Measurements from ENCODE around the gene WDR81.
"Not testable (repeated sequence)": the region's sequence is repeated elsewhere in the genome, so short reads cannot be mapped to it uniquely, and the experiment has no call there.

Gene WDR81

DNA sequence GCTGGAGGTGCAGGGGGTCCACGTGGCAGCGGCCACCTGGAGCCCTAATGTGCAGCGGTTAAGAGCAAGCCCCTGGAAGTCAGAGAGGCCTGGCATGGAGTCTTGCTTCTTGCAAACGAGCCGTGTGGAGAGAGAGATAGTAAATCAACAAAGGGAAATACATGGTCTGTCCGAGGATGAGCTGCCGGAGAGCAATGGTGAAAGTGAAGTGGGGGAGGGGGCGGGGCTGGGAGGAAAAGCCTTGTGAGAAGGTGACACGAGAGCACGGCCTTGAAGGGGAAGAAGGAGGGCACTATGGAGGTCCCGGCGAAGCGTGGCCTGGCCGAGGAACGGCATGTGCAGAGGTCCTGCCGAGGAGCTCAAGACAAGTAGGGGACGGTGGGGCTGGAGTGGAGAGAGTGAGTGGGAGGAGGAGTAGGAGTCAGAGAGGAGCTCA is 31.3 kb downstream of the WDR81 start:
- no peak for DNase-seq

- DNase-seq, result no peak
Measured at GRCh38 chr17:1758807-1759206, 34.3 kb downstream of the WDR81 start.

GRCh38 chr17:1759529-1759928 is 35.0 kb downstream of the WDR81 start:
- no peak for DNase-seq

DNA sequence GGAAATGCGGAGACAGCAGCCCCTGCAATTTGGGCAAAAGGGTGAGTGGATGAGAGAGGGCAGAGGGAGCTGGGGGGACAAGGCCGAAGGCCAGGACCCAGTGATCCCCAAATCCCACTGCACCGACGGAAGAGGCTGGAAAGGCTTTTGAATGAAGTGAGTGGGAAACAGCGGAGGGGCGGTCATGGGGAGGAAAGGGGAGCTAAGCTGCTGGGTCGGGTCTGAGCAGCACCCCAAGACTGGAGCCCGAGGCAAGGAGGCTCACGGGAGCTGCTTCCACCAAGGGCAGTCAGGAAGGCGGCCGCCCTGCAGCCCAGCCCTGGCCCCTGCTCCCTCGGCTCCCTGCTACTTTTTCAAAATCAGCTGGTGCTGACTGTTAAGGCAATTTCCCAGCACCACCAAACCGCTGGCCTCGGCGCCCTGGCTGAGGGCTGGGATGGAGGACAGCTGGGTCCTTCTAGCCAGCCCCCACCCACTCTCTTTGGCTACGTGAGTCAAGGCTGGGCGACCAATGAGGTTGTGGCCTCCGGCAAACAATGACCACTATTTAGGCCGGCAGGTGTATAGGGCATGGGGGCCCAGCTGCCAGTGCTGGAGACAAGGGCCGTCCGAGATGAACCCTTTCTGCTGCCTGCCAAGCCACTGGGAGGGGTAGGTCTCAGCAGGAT is 37.9 kb downstream of the WDR81 start:
- peak; percentile 81 for DNase-seq

DNA sequence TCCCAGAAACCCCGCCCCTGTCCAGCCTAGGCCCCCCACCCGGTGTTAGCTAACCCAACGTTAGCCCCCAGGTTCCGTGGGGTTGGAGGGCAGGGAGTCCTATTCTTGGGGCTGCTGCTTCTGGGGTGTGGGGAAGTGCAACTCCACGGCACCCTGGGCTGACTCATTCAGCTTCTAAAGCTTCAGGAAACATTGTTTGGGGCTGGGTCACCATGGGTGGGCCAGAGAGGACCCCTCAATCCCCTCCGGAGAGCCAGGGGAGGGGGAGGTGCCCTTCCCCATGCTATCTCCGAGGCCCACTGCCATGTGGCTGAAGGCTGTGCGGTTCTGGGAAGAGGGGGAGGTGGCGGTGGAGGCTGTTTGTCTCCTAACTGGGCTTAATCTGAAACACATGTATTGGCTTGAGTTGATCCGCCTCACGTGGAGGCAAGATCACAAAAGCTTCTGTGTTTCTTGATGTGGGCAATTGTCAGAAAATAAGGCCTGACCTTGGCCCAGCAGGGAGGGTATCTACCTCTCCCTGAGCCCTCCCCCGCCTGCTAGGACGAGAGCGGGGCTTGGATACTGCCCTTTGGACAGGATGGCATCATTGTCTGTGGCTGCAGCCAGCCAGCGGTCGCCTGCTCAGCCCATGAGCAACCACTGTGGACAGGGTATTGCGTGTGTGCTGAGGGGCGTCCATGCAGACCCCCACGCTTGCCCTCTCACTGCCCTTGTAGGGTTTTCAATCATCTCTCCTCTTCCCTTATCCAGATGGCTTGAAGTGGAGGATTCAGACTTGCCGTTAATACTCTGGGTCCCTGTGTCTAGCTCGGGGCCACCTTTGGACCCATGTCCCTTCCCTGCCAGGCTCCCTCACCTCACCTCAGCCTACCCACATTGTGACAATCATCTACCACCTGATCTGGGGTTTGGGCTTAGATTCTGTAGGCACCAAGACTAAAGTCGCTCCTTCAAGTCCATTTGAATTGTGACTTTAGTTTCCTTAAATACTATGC is 38.7 kb downstream of the WDR81 start:
- DNase-seq, result peak; percentile 95

DNA sequence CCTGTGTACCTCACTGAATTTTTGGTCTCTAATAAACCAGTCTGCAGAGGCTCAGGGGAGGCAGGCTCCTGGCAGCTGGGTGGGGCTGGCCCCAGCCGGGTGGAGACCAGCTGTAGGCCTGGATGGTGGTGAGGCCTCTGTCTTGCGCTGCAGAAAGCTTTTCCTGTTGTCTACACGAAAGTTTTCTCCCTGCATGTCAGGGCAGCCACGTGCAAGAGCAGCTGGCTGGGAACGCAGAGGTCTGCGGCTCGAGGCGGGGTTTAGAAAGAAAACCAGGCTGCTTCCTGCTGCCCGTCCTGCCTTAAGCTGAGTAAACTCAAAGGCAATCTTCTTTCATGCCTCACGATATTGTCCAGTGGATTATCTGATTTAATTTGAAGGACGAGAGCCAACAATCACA is 39.8 kb downstream of the WDR81 start:
- DNase-seq, result peak; percentile 84

DNA sequence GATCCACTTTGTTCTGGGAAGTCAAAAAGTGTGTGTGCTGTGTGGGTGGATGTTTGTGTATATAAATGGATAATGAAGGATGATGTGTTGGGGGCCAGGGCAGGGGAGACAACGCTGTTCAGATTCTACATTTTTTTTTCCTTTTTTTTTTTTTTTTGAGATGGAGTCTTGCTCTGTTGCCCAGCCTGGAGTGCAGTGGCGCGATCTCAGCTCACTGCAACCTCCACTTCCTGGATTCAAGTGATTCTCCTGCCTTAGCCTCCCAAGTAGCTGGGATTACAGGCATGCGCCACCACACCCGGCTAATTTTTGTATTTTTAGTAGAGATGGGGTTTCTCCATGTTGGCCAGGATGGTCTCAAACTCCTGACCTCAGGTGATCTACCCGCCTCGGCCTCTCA is 40.2 kb downstream of the WDR81 start:
- not testable (repeated sequence) for DNase-seq

- no peak for DNase-seq
Measured at GRCh38 chr17:1765576-1765975, 41.1 kb downstream of the WDR81 start.

GRCh38 chr17:1766382-1767135 is 42.1 kb downstream of the WDR81 start:
- no peak for DNase-seq

- no peak for DNase-seq
Measured at GRCh38 chr17:1767358-1767757, 42.9 kb downstream of the WDR81 start.

GRCh38 chr17:1769822-1770477 is 45.4 kb downstream of the WDR81 start:
- no peak for DNase-seq

GRCh38 chr17:1773000-1773695 is 48.6 kb downstream of the WDR81 start:
- DNase-seq, result not testable (repeated sequence)

DNA sequence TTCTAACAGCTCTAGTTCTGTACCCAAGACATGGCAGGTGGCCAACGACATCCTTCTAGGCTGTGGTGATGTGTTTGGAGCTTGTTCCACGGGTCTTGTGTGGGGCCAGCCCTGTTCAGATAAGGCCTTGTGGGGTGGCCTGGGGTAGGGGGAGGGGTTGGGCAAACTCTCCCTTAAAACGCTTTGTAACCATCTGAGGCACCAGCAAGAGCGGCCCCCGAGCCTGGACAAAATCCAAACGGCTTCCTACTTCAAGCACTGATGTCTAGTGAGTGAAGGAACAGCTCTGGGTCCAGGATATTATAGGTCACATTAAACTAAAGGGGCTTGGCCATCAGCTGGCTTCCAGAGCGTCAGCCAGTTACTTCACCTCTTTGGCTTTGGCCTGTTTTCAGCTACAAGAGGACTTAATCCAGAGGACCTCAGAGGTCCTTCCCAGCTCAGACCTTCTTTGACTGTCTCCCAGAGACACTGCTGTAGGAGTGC is 49.2 kb downstream of the WDR81 start:
- no peak for DNase-seq

DNA sequence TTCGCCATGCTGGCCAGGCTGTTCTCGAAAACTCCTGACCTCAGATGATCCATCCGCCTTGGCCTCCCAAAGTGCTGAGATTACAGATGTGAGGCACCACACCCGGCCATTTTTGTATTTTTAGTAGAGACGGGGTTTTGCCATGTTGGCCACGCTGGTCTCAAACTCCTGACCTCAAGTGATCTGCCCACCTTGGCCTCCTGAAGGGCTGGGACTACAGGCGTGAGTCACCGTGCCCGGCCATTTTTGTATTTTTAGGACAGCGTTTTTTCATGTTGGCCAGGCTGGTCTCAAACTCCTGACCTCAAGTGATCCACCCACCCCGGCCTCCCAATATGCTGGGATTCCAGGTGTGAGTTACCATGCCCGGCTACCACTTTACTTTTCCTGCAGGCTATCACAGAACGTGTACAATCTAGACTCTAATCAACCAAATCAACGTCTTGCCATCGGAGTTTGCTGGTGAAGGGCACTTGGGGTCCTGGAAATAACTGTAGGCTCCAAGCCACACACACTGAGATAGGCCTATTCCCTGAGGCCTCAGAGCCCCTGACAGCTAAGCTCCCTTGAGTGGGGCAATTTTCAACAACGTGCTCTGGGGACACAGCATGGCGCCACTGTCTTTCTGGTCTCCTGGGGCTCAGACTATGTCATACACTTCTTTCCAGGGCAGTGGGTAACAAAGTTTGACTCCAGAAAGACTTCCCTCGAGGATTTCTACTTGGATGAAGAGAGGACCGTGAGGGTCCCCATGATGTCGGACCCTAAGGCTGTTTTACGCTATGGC is 50.1 kb downstream of the WDR81 start:
- no peak for DNase-seq

GRCh38 chr17:1776328-1776727 is 51.8 kb downstream of the WDR81 start:
- DNase-seq, result no peak

GRCh38 chr17:1776857-1777256 is 52.4 kb downstream of the WDR81 start:
- no peak for DNase-seq

- peak; percentile 39 for DNase-seq
Measured at GRCh38 chr17:1779571-1780131, 55.1 kb downstream of the WDR81 start.

GRCh38 chr17:1782171-1782567 is 57.7 kb downstream of the WDR81 start:
- no peak for DNase-seq

- no peak for DNase-seq
Measured at GRCh38 chr17:1783271-1783670, 58.8 kb downstream of the WDR81 start.

DNA sequence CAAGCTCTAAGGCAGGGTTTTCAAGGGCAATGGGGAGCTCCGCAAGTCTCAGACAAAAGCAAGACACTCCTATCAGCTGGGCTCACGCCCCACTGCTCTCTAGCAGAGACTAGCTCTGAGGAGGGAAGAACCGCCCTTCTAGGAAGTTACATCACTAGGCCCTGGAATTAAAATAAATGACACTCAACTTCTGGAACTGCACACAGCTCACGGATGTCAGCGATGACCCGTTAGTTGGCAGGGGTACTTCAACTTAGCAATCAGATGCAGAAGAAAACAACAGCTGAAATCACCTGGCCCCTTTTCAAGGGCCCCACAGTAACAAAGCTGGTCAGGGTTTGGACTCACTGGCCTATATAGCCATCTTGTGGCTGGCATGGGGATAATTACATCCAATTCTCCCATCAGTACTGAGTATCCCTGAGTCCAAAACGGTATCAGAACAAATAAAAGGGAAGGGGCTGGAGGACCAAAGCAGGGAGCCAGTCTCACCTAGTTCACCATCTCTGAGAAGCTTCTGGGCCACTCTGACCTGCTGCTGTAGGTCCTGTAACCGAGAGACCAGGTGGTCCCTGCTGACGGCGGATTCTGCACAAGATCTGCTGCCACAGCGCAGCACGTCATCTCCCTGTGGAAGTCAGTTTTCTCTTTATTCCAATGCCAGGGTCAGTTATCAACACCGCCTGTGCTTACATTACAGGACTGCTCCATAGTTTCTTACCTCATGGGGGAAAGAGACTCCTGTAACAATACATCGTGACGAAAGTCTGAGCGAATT is 59.5 kb downstream of the WDR81 start:
- DNase-seq, result peak; percentile 72

Data from NCI-H82 (cell line).